ENCODE measurements around the gene PEX19.
"Not testable (repeated sequence)": the region's sequence is repeated elsewhere in the genome, so short reads cannot be mapped to it uniquely, and the experiment has no call there.

GRCh38 chr1:160287769-160288168 is 2.8 kb upstream of the PEX19 start:
- not testable (repeated sequence) for TF ChIP-seq ZNF239 (tag by site-specific recombination; IDR thresholded peaks at IDR 0.05); SCRT2 (tag by site-specific recombination; IDR thresholded peaks at IDR 0.05); PRDM10 (tag by site-specific recombination; IDR thresholded peaks at IDR 0.05); AEBP2 (tag by site-specific recombination; IDR thresholded peaks at IDR 0.05; ENCODE audit: borderline replicate concordance); ZFHX2 (tag by site-specific recombination; conservative IDR thresholded peaks at IDR 0.05); ZNF132 (tag by site-specific recombination; IDR thresholded peaks at IDR 0.05; ENCODE audit: borderline replicate concordance); ZNF837 (tag by site-specific recombination; IDR thresholded peaks at IDR 0.05); ZNF513 (tag by site-specific recombination; IDR thresholded peaks at IDR 0.05); ZNF114 (tag by site-specific recombination; IDR thresholded peaks at IDR 0.05)
- TF ChIP-seq, protein P1, sequence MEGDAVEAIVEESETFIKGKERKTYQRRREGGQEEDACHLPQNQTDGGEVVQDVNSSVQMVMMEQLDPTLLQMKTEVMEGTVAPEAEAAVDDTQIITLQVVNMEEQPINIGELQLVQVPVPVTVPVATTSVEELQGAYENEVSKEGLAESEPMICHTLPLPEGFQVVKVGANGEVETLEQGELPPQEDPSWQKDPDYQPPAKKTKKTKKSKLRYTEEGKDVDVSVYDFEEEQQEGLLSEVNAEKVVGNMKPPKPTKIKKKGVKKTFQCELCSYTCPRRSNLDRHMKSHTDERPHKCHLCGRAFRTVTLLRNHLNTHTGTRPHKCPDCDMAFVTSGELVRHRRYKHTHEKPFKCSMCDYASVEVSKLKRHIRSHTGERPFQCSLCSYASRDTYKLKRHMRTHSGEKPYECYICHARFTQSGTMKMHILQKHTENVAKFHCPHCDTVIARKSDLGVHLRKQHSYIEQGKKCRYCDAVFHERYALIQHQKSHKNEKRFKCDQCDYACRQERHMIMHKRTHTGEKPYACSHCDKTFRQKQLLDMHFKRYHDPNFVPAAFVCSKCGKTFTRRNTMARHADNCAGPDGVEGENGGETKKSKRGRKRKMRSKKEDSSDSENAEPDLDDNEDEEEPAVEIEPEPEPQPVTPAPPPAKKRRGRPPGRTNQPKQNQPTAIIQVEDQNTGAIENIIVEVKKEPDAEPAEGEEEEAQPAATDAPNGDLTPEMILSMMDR (tag by site-specific recombination; IDR thresholded peaks at IDR 0.05), result not testable (repeated sequence)
- TF ChIP-seq, protein P2, sequence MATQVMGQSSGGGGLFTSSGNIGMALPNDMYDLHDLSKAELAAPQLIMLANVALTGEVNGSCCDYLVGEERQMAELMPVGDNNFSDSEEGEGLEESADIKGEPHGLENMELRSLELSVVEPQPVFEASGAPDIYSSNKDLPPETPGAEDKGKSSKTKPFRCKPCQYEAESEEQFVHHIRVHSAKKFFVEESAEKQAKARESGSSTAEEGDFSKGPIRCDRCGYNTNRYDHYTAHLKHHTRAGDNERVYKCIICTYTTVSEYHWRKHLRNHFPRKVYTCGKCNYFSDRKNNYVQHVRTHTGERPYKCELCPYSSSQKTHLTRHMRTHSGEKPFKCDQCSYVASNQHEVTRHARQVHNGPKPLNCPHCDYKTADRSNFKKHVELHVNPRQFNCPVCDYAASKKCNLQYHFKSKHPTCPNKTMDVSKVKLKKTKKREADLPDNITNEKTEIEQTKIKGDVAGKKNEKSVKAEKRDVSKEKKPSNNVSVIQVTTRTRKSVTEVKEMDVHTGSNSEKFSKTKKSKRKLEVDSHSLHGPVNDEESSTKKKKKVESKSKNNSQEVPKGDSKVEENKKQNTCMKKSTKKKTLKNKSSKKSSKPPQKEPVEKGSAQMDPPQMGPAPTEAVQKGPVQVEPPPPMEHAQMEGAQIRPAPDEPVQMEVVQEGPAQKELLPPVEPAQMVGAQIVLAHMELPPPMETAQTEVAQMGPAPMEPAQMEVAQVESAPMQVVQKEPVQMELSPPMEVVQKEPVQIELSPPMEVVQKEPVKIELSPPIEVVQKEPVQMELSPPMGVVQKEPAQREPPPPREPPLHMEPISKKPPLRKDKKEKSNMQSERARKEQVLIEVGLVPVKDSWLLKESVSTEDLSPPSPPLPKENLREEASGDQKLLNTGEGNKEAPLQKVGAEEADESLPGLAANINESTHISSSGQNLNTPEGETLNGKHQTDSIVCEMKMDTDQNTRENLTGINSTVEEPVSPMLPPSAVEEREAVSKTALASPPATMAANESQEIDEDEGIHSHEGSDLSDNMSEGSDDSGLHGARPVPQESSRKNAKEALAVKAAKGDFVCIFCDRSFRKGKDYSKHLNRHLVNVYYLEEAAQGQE (tag by site-specific recombination; IDR thresholded peaks at IDR 0.05), result not testable (repeated sequence)
- TF ChIP-seq, protein P3, sequence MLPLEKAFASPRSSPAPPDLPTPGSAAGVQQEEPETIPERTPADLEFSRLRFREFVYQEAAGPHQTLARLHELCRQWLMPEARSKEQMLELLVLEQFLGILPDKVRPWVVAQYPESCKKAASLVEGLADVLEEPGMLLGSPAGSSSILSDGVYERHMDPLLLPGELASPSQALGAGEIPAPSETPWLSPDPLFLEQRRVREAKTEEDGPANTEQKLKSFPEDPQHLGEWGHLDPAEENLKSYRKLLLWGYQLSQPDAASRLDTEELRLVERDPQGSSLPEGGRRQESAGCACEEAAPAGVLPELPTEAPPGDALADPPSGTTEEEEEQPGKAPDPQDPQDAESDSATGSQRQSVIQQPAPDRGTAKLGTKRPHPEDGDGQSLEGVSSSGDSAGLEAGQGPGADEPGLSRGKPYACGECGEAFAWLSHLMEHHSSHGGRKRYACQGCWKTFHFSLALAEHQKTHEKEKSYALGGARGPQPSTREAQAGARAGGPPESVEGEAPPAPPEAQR (tag by site-specific recombination; IDR thresholded peaks at IDR 0.05), result not testable (repeated sequence)
- TF ChIP-seq, protein P4, sequence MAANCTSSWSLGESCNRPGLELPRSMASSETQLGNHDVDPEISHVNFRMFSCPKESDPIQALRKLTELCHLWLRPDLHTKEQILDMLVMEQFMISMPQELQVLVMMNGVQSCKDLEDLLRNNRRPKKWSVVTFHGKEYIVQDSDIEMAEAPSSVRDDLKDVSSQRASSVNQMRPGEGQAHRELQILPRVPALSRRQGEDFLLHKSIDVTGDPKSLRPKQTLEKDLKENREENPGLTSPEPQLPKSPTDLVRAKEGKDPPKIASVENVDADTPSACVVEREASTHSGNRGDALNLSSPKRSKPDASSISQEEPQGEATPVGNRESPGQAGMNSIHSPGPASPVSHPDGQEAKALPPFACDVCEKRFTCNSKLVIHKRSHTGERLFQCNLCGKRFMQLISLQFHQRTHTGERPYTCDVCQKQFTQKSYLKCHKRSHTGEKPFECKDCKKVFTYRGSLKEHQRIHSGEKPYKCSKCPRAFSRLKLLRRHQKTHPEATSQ (tag by site-specific recombination; IDR thresholded peaks at IDR 0.05), result not testable (repeated sequence)
